Calu3 (cell line): ENCODE data around the gene MAGI1. TPM values are rescaled to one million over a fixed set of nuclear protein-coding genes. Genes with fewer than 3 reads are reported as not detected.

Experiments
- BruUV-seq: library from RNA; stranded (reverse); fragments of 400-500 nt; replicated peaks from 2 replicates; lab custom pipeline; 2021; lab: Mats Ljungman, UMichigan
- CTCF ChIA-PET: fragments of 300-600 bp; sonication (Branson Sonifier 250); formaldehyde crosslinking; loops from one replicate; lab custom pipeline; 2022; ENCODE audit warnings: antibody characterized with exemption; lab: Charles Lee
- DNase-seq: peaks from one replicate; pipeline ENCODE4 v3.0.0; 2022
- H3K27ac Mint-ChIP-seq: one replicate; pipeline ENCODE4 v1.8.0; 2022; ENCODE audit warnings: mixed read lengths; ENCODE audit not compliant: unreplicated experiment
- H3K27me3 Mint-ChIP-seq: one replicate; pipeline ENCODE4 v1.8.0; 2022; ENCODE audit warnings: mixed read lengths; ENCODE audit not compliant: unreplicated experiment
- H3K36me3 Mint-ChIP-seq: one replicate; pipeline ENCODE4 v1.8.0; 2022; ENCODE audit warnings: mild to moderate bottlenecking, moderate library complexity, mixed read lengths; ENCODE audit not compliant: insufficient read depth, unreplicated experiment
- H3K4me1 Mint-ChIP-seq: one replicate; pipeline ENCODE4 v1.8.0; 2022; ENCODE audit warnings: mild to moderate bottlenecking, low read depth, mixed read lengths; ENCODE audit not compliant: unreplicated experiment
- H3K4me3 Mint-ChIP-seq: one replicate; pipeline ENCODE4 v1.8.0; 2022; ENCODE audit warnings: mild to moderate bottlenecking, low read depth, moderate library complexity, mixed read lengths; ENCODE audit not compliant: unreplicated experiment
- H3K9me3 Mint-ChIP-seq: one replicate; pipeline ENCODE4 v1.8.0; 2022; ENCODE audit warnings: low read depth, mixed read lengths; ENCODE audit not compliant: unreplicated experiment
- intact Hi-C: fragments of 100-400 bp; cut with micrococcal nuclease; formaldehyde crosslinking; loops from one replicate; pipeline ENCODE4 v1.10.0; 2022; ENCODE audit not compliant: unreplicated experiment
- total RNA-seq: library from RNA; stranded (reverse); gene quantifications from 2 replicates; pipeline ENCODE4 v1.2.3, GENCODE V29; 2022
- TF ChIP-seq, protein P1 (sequence below): fragments of 200-600 bp; IDR thresholded peaks from one replicate; pipeline ENCODE4 v1.8.0; 2022; ENCODE audit warnings: antibody characterized with exemption; ENCODE audit not compliant: unreplicated experiment

MAGI1 gene
- total RNA-seq, 1 experiment from 2014 or later = 76.4 TPM

DNA sequence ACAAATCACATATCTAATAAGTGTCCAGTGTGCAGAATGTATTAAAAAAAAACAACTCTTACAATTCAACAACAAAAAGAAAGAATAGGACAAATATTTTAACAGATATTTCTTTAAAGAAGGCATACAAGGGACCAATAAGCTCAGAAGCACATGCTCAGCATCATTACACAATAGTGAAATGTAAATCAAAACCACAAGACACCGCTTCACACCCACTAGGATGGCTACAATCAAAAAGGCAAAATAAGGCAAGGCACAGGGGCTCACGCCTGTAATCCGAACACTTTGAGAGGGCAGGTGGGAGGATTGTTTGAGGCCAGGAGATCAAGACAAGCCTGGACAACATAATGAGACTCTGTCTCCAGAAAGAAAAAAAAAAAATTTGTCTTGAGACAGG, 255.6 kb downstream of the MAGI1 start:
- H3K27me3 Mint-ChIP-seq = no peaks in the 10 kb centered on the region
- H3K4me3 Mint-ChIP-seq = no peak overlapping the region
- intact Hi-C loops = loop anchor here (10.0 kb wide), 1 partner anchor 252 kb away; the partner anchor contains the start of gene MAGI1
- TF ChIP-seq, protein P1, sequence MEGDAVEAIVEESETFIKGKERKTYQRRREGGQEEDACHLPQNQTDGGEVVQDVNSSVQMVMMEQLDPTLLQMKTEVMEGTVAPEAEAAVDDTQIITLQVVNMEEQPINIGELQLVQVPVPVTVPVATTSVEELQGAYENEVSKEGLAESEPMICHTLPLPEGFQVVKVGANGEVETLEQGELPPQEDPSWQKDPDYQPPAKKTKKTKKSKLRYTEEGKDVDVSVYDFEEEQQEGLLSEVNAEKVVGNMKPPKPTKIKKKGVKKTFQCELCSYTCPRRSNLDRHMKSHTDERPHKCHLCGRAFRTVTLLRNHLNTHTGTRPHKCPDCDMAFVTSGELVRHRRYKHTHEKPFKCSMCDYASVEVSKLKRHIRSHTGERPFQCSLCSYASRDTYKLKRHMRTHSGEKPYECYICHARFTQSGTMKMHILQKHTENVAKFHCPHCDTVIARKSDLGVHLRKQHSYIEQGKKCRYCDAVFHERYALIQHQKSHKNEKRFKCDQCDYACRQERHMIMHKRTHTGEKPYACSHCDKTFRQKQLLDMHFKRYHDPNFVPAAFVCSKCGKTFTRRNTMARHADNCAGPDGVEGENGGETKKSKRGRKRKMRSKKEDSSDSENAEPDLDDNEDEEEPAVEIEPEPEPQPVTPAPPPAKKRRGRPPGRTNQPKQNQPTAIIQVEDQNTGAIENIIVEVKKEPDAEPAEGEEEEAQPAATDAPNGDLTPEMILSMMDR = no peak
- peaks cover 32% of the 10 kb centered on the region for H3K4me1 Mint-ChIP-seq
- no peak for DNase-seq
- no peaks in the 10 kb centered on the region for H3K36me3 Mint-ChIP-seq
- no peaks in the 10 kb centered on the region for H3K9me3 Mint-ChIP-seq
- no peak overlapping the region for H3K27ac Mint-ChIP-seq
- CTCF ChIA-PET = interaction anchor here (0.7 kb wide), 2 partner anchors 24 to 451 kb away, joined by 3 read pairs; no protein-coding TSS in a partner anchor
- BruUV-seq = no TSS peak

DNA sequence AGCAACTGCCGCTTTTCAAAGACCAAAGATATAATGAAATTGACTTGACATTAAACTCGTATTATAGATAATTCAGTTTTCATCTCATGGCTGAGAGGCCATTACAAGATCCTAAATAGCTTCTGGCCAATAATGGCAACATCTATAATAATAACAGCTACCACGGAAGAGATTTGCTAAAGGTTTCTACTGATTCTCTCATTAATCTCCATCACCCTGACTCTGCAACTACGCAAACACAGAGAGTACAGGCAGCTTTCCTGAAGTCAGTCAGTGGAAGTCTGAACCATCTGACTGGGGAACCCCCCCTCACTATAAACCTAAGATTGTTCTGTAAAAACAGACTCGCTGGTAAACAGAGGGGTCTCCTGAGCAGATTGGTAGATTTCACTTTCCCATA, 257.1 kb downstream of the MAGI1 start:
- BruUV-seq = no TSS peak
- Mint-ChIP-seq H3K36me3 (no peaks in the 10 kb centered on the region), H3K27ac (no peak overlapping the region), H3K9me3 (no peaks in the 10 kb centered on the region), H3K4me1 (peaks cover 19% of the 10 kb centered on the region), H3K4me3 (no peak overlapping the region), H3K27me3 (no peaks in the 10 kb centered on the region)
- intact Hi-C loops = loop anchor here (10.0 kb wide), 1 partner anchor 253 kb away; the partner anchor contains the start of gene MAGI1
- DNase-seq = no peak
- TF ChIP-seq, protein P1 = no peak
- CTCF ChIA-PET = no interaction called here

DNA sequence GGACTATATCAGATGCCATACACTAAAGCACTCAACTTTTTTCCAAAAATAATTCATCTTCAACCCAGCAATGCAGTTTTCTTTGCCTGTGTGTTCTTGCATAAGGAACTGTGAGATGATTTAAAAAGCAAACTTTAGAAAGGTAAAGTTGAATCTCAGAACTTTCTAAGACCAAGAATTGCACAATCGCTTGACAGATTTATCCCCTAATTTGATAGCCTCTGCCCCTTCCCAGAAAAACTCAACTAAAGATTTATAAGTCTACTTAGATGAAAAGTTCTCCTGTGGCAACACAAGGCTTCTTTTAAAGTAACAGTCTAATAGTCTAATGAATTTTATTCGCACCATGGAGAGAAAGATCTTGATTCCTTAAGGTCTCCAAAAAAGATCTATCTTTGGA, 259.3 kb downstream of the MAGI1 start:
- intact Hi-C loops = no loop called here
- TF ChIP-seq, protein P1 = no peak
- BruUV-seq = no TSS peak
- Mint-ChIP-seq H3K4me3 (no peak overlapping the region), H3K9me3 (no peaks in the 10 kb centered on the region), H3K4me1 (peaks cover 12% of the 10 kb centered on the region), H3K36me3 (no peaks in the 10 kb centered on the region), H3K27ac (no peak overlapping the region), H3K27me3 (no peaks in the 10 kb centered on the region)
- no peak for DNase-seq
- CTCF ChIA-PET = no interaction called here

DNA sequence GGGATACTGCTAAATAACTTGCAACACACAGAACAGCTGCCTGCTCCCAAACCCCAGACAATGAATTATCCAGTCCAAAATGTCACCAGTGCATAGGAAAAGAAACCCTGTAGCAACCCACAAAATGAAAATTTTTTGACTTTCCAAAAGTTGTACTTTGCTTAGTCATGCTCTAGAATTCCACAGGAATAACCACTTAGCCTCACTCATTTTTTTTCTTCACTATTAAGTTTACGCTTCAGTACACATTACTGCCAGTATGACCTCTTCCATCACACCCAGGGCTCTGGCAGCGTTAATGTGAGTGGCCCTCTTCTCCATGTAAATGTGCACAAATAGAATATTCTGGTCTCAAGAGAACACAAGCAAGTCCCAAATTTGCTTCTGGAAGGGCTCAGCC, 259.8 kb downstream of the MAGI1 start:
- Mint-ChIP-seq H3K36me3 (no peaks in the 10 kb centered on the region), H3K27me3 (no peaks in the 10 kb centered on the region), H3K4me1 (peaks cover 9% of the 10 kb centered on the region), H3K4me3 (no peak overlapping the region), H3K9me3 (no peaks in the 10 kb centered on the region), H3K27ac (no peak overlapping the region)
- DNase-seq = no peak
- CTCF ChIA-PET = no interaction called here
- intact Hi-C loops = no loop called here
- TF ChIP-seq, protein P1 = no peak
- BruUV-seq = no TSS peak
